ENCODE results near the gene CDADC1. TPM values are rescaled to one million over a fixed set of nuclear protein-coding genes. Genes with fewer than 3 reads are reported as not detected.

The CDADC1 gene
- total and polyA plus RNA-seq, 2 donors (not counting 1 experiment from before 2014, with no cell fraction given) = 6.1 to 6.6 TPM

- Histone ChIP-seq H3K27ac (ENCODE audit: insufficient read depth, low read length) (no peak overlapping the region), H3K4me3 (replicated peaks in 1 of 4; ENCODE audit: control extremely low read depth in 1 of 4, insufficient read depth in 1 of 4, low read depth in 3 of 4, low read length in 4 of 4) (no peak overlapping the region), H2AFZ (ENCODE audit: low read length) (no peak overlapping the region), H3K9ac (ENCODE audit: insufficient read depth, low read length) (no peak overlapping the region), H3K4me1 (ENCODE audit: control insufficient read depth, extremely low read depth, insufficient read depth, low read length) (no peaks in the 10 kb centered on the region), H3K79me2 (ENCODE audit: control insufficient read depth, insufficient read depth, low read length) (no peaks in the 10 kb centered on the region), H4K20me1 (ENCODE audit: control insufficient read depth, extremely low read depth, insufficient read depth, low read length) (no peaks in the 10 kb centered on the region), H3K36me3 (ENCODE audit: control insufficient read depth, insufficient read depth, low read length) (peaks cover 1% of the 10 kb centered on the region), H3K4me2 (ENCODE audit: extremely low read depth, insufficient read depth, low read length) (no peak overlapping the region), H3K27me3 (ENCODE audit: control insufficient read depth, insufficient read depth, low read length) (no peaks in the 10 kb centered on the region), H3K9me3 (ENCODE audit: control insufficient read depth, insufficient read depth, low read depth, low read length) (no peaks in the 10 kb centered on the region)
- DNase-seq (ENCODE audit: low read depth in 2 of 2) = no peak
- TF ChIP-seq EZH2 (IDR thresholded peaks at IDR 0.05; ENCODE audit: low read length, missing control alignments) = no peak
- TF ChIP-seq, protein P1, sequence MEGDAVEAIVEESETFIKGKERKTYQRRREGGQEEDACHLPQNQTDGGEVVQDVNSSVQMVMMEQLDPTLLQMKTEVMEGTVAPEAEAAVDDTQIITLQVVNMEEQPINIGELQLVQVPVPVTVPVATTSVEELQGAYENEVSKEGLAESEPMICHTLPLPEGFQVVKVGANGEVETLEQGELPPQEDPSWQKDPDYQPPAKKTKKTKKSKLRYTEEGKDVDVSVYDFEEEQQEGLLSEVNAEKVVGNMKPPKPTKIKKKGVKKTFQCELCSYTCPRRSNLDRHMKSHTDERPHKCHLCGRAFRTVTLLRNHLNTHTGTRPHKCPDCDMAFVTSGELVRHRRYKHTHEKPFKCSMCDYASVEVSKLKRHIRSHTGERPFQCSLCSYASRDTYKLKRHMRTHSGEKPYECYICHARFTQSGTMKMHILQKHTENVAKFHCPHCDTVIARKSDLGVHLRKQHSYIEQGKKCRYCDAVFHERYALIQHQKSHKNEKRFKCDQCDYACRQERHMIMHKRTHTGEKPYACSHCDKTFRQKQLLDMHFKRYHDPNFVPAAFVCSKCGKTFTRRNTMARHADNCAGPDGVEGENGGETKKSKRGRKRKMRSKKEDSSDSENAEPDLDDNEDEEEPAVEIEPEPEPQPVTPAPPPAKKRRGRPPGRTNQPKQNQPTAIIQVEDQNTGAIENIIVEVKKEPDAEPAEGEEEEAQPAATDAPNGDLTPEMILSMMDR (conservative IDR thresholded peaks at IDR 0.05 in 1 of 2, IDR thresholded peaks at IDR 0.05 in 1 of 2; ENCODE audit: low read depth in 1 of 2, low read length in 2 of 2) = no peak
Measured at GRCh38 chr13:49259586-49259985, 11.9 kb downstream of the CDADC1 start.

DNA sequence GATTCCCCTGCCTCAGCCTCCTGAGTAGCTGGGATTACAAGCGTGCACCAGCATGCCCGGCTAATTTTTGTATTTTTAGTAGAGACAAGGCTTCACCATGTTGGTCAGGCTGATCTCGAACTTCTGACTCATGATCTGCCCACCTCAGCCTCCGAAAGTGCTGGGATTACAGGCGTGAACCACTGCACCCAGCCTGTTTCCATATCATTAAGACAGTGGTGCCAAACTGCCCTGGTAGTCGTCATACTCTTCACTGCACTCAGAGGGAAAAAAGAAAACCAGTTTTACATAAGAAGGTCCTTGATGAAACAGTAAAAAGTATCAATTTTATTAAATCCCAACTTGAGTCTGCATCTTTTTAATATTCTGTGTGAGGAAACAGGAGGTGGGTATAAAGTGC lies 14.9 kb downstream of the CDADC1 start:
- no peak overlapping the region for H3K9ac ChIP-seq (ENCODE audit: insufficient read depth, low read length)

GRCh38 chr13:49265822-49266221 lies 18.1 kb downstream of the CDADC1 start:
- no peak for TF ChIP-seq EZH2 (IDR thresholded peaks at IDR 0.05; ENCODE audit: low read length, missing control alignments)
- TF ChIP-seq, protein P1 (conservative IDR thresholded peaks at IDR 0.05 in 1 of 2, IDR thresholded peaks at IDR 0.05 in 1 of 2; ENCODE audit: low read depth in 1 of 2, low read length in 2 of 2) = no peak
- Histone ChIP-seq H2AFZ (ENCODE audit: low read length) (peak overlapping the region; percentile 65), H4K20me1 (ENCODE audit: control insufficient read depth, extremely low read depth, insufficient read depth, low read length) (no peaks in the 10 kb centered on the region), H3K79me2 (ENCODE audit: control insufficient read depth, insufficient read depth, low read length) (no peaks in the 10 kb centered on the region), H3K4me1 (ENCODE audit: control insufficient read depth, extremely low read depth, insufficient read depth, low read length) (no peaks in the 10 kb centered on the region), H3K27ac (ENCODE audit: insufficient read depth, low read length) (no peak overlapping the region), H3K4me2 (ENCODE audit: extremely low read depth, insufficient read depth, low read length) (no peak overlapping the region), H3K36me3 (ENCODE audit: control insufficient read depth, insufficient read depth, low read length) (peaks cover 1% of the 10 kb centered on the region), H3K9ac (ENCODE audit: insufficient read depth, low read length) (no peak overlapping the region), H3K4me3 (replicated peaks in 1 of 4; ENCODE audit: control extremely low read depth in 1 of 4, insufficient read depth in 1 of 4, low read depth in 3 of 4, low read length in 4 of 4) (no peak overlapping the region), H3K9me3 (ENCODE audit: control insufficient read depth, insufficient read depth, low read depth, low read length) (no peaks in the 10 kb centered on the region), H3K27me3 (ENCODE audit: control insufficient read depth, insufficient read depth, low read length) (no peaks in the 10 kb centered on the region)
- peak; percentile 79 to 93 for DNase-seq (ENCODE audit: low read depth in 2 of 2)

More for the DNA sequence above, 14.9 kb downstream of the CDADC1 start:
- TF ChIP-seq, protein P1 (conservative IDR thresholded peaks at IDR 0.05 in 1 of 2, IDR thresholded peaks at IDR 0.05 in 1 of 2; ENCODE audit: low read depth in 1 of 2, low read length in 2 of 2) = no peak
- TF ChIP-seq EZH2 (IDR thresholded peaks at IDR 0.05; ENCODE audit: low read length, missing control alignments) = no peak
- Histone ChIP-seq H3K36me3 (ENCODE audit: control insufficient read depth, insufficient read depth, low read length) (peaks cover 1% of the 10 kb centered on the region), H4K20me1 (ENCODE audit: control insufficient read depth, extremely low read depth, insufficient read depth, low read length) (no peaks in the 10 kb centered on the region), H2AFZ (ENCODE audit: low read length) (no peak overlapping the region), H3K79me2 (ENCODE audit: control insufficient read depth, insufficient read depth, low read length) (no peaks in the 10 kb centered on the region), H3K4me3 (replicated peaks in 1 of 4; ENCODE audit: control extremely low read depth in 1 of 4, insufficient read depth in 1 of 4, low read depth in 3 of 4, low read length in 4 of 4) (no peak overlapping the region), H3K9me3 (ENCODE audit: control insufficient read depth, insufficient read depth, low read depth, low read length) (no peaks in the 10 kb centered on the region), H3K4me1 (ENCODE audit: control insufficient read depth, extremely low read depth, insufficient read depth, low read length) (no peaks in the 10 kb centered on the region), H3K4me2 (ENCODE audit: extremely low read depth, insufficient read depth, low read length) (no peak overlapping the region), H3K27me3 (ENCODE audit: control insufficient read depth, insufficient read depth, low read length) (no peaks in the 10 kb centered on the region), H3K27ac (ENCODE audit: insufficient read depth, low read length) (no peak overlapping the region)
- no peak for DNase-seq (ENCODE audit: low read depth in 2 of 2)
